MCF 10A (cell line): Measurements from ENCODE around the gene SETBP1. TPM values are rescaled to one million over a fixed set of nuclear protein-coding genes. Genes with fewer than 3 reads are reported as not detected.

ENCODE experiments used
- BruUV-seq: library from RNA; stranded (reverse); fragments of 400-500 nt; replicated peaks from 2 replicates; lab custom pipeline; 2021; lab: Mats Ljungman, UMichigan
- CTCF ChIA-PET: fragments of 300-600 bp; sonication (Branson Sonifier 250); formaldehyde crosslinking; extraction: SDS; loops from one replicate; lab custom pipeline; 2021; ENCODE audit warnings: antibody characterized with exemption, inconsistent platforms; lab: Yijun Ruan, JAX
- POLR2A ChIA-PET: fragments of 300-600, 350-650 bp; sonication (Branson Sonifier 250); formaldehyde crosslinking; extraction: SDS; loops from one replicate; lab custom pipeline; 2020; ENCODE audit warnings: antibody characterized with exemption, inconsistent platforms; lab: Yijun Ruan, JAX
- DNase-seq: peaks from one replicate; pipeline ENCODE4 v3.0.0-alpha.2; 2018; ENCODE audit not compliant: unreplicated experiment
- H3K27ac Mint-ChIP-seq: one replicate; pipeline ENCODE4 v1.8.0; 2022; ENCODE audit warnings: mild to moderate bottlenecking, low read depth, mixed read lengths; ENCODE audit not compliant: unreplicated experiment
- H3K27me3 Mint-ChIP-seq: one replicate; pipeline ENCODE4 v1.8.0; 2022; ENCODE audit warnings: mixed read lengths; ENCODE audit not compliant: insufficient read depth, unreplicated experiment
- H3K36me3 Mint-ChIP-seq: one replicate; pipeline ENCODE4 v1.8.0; 2022; ENCODE audit warnings: mild to moderate bottlenecking, moderate library complexity, mixed read lengths; ENCODE audit not compliant: insufficient read depth, unreplicated experiment
- H3K4me1 Mint-ChIP-seq: one replicate; pipeline ENCODE4 v1.8.0; 2022; ENCODE audit warnings: mixed read lengths; ENCODE audit not compliant: insufficient read depth, unreplicated experiment
- H3K4me3 Mint-ChIP-seq: one replicate; pipeline ENCODE4 v1.8.0; 2022; ENCODE audit warnings: mild to moderate bottlenecking, moderate library complexity, mixed read lengths; ENCODE audit not compliant: unreplicated experiment
- H3K9me3 Mint-ChIP-seq: one replicate; pipeline ENCODE4 v1.8.0; 2022; ENCODE audit warnings: mixed read lengths; ENCODE audit not compliant: unreplicated experiment
- CTCF ChIP-seq: fragments of 200-600 bp; IDR thresholded peaks from one replicate; pipeline ENCODE4 v1.8.0; 2022; ENCODE audit warnings: antibody characterized with exemption, mild to moderate bottlenecking; ENCODE audit not compliant: unreplicated experiment
- intact Hi-C: fragments of 100-400 bp; cut with micrococcal nuclease; formaldehyde crosslinking; loops from 2 replicates; pipeline ENCODE4 v1.14.1; 2022
- total RNA-seq: library from RNA; stranded (reverse); gene quantifications from 2 replicates; pipeline ENCODE4 v1.2.3, GENCODE V29; 2022

Gene SETBP1
- total RNA-seq, 1 experiment from 2014 or later = 4.8 TPM

- POLR2A ChIA-PET = no interaction called here
- no TSS peak for BruUV-seq
- H3K27ac Mint-ChIP-seq = no peak overlapping the region
Observed at GRCh38 chr18:44848644-44849335, 168.1 kb downstream of the SETBP1 start.

GRCh38 chr18:44849361-44849760 lies 168.7 kb downstream of the SETBP1 start:
- Mint-ChIP-seq H3K27me3 (no peaks in the 10 kb centered on the region), H3K4me3 (no peak overlapping the region), H3K9me3 (no peaks in the 10 kb centered on the region), H3K4me1 (peaks cover 4% of the 10 kb centered on the region), H3K36me3 (no peaks in the 10 kb centered on the region), H3K27ac (no peak overlapping the region)
- POLR2A ChIA-PET = no interaction called here
- intact Hi-C loops = no loop called here
- TF ChIP-seq CTCF = no peak
- no TSS peak for BruUV-seq
- CTCF ChIA-PET = no interaction called here
- no peak for DNase-seq

More at GRCh38 chr18:44848644-44849335, 168.1 kb downstream of the SETBP1 start:
- TF ChIP-seq CTCF = no peak
- H3K36me3 Mint-ChIP-seq = no peaks in the 10 kb centered on the region
- H3K9me3 Mint-ChIP-seq = no peaks in the 10 kb centered on the region
- no peak for DNase-seq
- H3K27me3 Mint-ChIP-seq = no peaks in the 10 kb centered on the region
- H3K4me3 Mint-ChIP-seq = no peak overlapping the region
- H3K4me1 Mint-ChIP-seq = peaks cover 4% of the 10 kb centered on the region
- CTCF ChIA-PET = interaction anchor here (1.0 kb wide), 1 partner anchor 12 kb away, joined by 3 read pairs; no protein-coding TSS in a partner anchor
- intact Hi-C loops = no loop called here

GRCh38 chr18:44850001-44850400 lies 169.3 kb downstream of the SETBP1 start:
- Mint-ChIP-seq H3K4me3 (no peak overlapping the region), H3K27ac (no peak overlapping the region), H3K4me1 (peaks cover 4% of the 10 kb centered on the region), H3K9me3 (peaks cover 6% of the 10 kb centered on the region), H3K27me3 (no peaks in the 10 kb centered on the region), H3K36me3 (no peaks in the 10 kb centered on the region)
- POLR2A ChIA-PET = no interaction called here
- BruUV-seq = no TSS peak
- CTCF ChIA-PET = interaction anchor here (0.6 kb wide), 1 partner anchor 700 kb away, joined by 3 read pairs; no protein-coding TSS in a partner anchor
- intact Hi-C loops = no loop called here
- no peak for DNase-seq
- TF ChIP-seq CTCF = no peak

- POLR2A ChIA-PET = interaction anchor here (0.5 to 0.6 kb wide), 2 partner anchors 37 to 120 kb away, joined by 3 read pairs; no protein-coding TSS in a partner anchor
- no TSS peak for BruUV-seq
- no peaks in the 10 kb centered on the region for H3K27me3 Mint-ChIP-seq
- H3K36me3 Mint-ChIP-seq = no peaks in the 10 kb centered on the region
- TF ChIP-seq CTCF = no peak
- CTCF ChIA-PET = no interaction called here
- no peak overlapping the region for H3K4me3 Mint-ChIP-seq
- DNase-seq = no peak
- H3K27ac Mint-ChIP-seq = no peak overlapping the region
- H3K9me3 Mint-ChIP-seq = peaks cover 8% of the 10 kb centered on the region
- peaks cover 4% of the 10 kb centered on the region for H3K4me1 Mint-ChIP-seq
- intact Hi-C loops = no loop called here
Observed at GRCh38 chr18:44851856-44852621, 171.4 kb downstream of the SETBP1 start.
